GM21529 (cell line): ENCODE results near the gene CD163.
"Not testable (repeated sequence)": the region's sequence is repeated elsewhere in the genome, so short reads cannot be mapped to it uniquely, and the experiment has no call there.

ENCODE experiments used
- ATAC-seq: cut with Tn5 transposase; IDR thresholded peaks from one replicate; pipeline ENCODE4 v1.9.1; 2021; ENCODE audit not compliant: unreplicated experiment

Gene CD163

GRCh38 chr12:7503686-7504415 is at the start of gene CD163:
Gene CD163 (minus strand): TSS chr12:7503777. CDS start chr12:7503690, 87 bp downstream.
- ATAC-seq: no peak

DNA sequence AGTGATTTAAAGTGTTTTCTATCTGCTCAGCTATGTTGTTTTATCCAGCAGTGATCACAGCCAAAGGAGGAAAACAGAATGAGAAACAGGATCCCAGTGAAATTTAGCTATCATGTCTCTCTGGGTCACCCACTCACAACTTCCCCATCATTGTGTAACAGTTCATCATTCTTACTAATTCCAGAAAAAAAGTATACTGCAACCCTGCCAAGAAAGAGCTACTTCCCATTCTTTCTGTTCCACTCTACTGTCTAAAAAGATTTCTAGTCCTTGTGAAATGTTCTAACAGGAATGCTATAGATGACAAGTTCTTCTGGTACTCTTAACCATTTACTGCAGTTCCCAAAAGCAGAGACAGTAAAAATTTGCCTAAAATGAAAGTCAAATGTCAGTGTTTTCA is 39.2 kb upstream of the CD163 start:
- no peak for ATAC-seq

GRCh38 chr12:7542046-7542445 is 38.5 kb upstream of the CD163 start:
- no peak for ATAC-seq

GRCh38 chr12:7514416-7514815 is 10.8 kb upstream of the CD163 start:
- ATAC-seq: no peak

DNA sequence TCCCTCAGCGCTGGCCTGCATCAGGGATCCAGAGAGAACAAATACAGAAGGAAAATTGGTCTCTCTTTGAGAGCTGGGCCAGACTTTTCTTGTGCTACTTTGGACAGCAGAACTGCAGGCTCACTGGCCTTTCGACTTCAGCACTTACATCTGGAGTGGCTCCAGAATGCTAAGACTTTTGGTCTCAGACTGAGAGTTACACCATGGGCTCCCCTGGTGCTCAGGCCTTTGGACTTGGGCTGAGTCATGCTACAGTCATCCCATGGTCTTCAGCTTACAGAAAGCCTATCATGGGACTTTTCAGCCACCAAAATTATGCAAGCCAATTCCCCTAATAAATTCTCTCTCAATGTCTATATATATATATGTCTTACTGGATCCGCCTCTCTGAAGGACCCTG is 9.0 kb upstream of the CD163 start:
- no peak for ATAC-seq

GRCh38 chr12:7509793-7510470 is 6.4 kb upstream of the CD163 start:
- not testable (repeated sequence) for ATAC-seq

GRCh38 chr12:7502612-7503011 is 965 bp downstream of the CD163 start:
- no peak for ATAC-seq

DNA sequence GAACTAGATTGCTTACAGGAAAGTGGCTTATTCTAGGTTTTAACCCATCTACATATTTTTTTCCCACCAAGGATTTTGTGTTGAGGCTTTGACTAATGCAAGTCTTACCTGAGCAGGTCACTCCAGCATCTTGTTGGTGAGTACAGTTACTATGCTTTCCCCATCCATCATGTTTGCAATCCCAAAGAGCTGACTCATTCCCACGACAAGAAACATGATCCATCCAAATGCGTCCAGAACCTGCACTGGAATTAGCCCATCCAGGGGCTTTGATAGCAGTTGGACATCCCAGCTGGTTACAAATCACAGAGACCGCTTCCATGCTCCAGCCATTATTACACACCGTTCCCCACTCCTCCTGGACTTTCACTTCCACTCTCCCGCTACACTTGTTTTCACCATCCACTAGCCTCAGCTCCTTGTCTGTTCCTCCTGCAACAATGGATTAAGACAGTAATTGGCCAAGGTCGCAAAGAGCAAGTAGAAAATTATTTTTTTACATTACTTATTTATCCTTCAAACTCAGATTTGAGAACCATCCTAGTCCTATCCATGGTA is 2.5 kb downstream of the CD163 start:
- ATAC-seq: no peak

GRCh38 chr12:7499636-7500035 is 3.9 kb downstream of the CD163 start:
- ATAC-seq: no peak

GRCh38 chr12:7498809-7499208 is 4.8 kb downstream of the CD163 start:
- ATAC-seq: no peak

DNA sequence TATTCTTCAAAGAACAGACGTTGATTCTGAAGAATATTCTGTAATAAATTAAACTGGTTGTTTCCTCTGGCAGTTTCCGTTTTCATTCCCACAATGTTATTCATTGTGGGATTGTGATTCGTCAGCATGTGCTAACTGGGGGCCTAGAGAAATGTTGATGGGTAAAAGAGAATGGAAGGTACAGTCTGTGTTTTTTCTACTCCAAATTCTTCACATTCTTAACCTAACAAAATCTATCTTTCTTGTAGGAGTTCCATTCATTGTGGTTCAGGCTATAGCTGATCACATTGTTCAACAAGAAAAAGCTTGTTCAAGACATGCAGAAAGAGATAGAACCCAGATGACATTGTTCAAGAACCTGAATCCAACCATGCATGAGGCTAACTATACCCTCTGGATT is 5.9 kb downstream of the CD163 start:
- no peak for ATAC-seq

DNA sequence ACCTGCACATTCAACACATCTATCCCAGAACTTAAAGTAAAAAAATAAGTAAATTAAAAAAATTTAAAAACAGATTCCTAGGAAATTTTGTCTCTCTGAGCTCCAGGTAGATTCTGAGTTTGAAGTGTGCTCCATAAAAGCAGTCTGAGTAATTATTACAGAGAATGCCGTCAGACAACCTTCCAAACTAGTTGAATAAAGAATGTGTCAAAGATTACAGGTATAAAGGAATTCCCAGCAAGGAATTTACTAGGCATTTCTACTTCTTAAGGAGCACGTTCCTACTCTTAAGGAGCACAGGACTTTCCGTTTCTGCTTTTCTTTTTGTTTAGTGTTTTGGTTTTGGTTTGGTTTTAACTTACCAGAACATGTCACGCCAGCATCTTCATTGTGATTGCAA is 7.1 kb downstream of the CD163 start:
- ATAC-seq: no peak

DNA sequence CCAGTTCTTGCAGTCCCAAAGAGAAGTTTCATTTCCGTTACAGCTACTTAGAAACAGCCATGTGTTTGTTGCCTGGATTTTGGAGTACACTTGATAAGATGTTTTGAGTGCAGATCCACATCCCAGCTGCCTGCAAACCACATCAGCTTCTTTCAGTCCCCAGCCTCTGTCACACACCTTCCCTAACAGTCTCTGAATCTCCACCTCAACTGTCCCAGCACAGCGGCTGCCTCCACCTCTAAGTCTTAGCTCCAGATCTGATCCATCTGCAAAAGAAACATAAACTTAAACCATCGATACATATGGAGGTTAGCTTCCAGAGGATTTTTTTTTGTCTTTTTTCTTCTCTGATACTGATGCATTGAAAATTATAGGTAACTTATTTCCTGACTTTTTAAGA is 8.4 kb downstream of the CD163 start:
- ATAC-seq: no peak

- no peak for ATAC-seq
Measured at GRCh38 chr12:7493006-7493405, 10.6 kb downstream of the CD163 start.

DNA sequence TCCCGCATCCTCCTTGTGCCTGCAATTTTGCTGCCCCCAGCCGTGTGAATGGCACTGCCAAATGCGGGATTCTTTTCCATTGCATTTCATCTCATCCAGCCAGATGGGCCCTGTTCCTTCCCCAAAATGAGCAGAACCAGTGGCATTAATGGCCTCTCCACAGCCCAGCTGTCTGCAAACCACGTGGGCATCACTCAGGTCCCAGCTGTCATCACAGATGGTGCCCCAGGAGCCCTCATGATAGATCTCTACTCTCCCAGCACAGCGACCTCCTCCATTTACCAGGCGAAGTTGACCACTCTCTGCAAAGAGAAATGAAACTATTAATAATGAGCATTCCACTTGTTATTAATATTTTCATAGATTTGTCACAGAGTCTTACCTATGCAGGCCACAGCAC is 17.1 kb downstream of the CD163 start:
- no peak for ATAC-seq

DNA sequence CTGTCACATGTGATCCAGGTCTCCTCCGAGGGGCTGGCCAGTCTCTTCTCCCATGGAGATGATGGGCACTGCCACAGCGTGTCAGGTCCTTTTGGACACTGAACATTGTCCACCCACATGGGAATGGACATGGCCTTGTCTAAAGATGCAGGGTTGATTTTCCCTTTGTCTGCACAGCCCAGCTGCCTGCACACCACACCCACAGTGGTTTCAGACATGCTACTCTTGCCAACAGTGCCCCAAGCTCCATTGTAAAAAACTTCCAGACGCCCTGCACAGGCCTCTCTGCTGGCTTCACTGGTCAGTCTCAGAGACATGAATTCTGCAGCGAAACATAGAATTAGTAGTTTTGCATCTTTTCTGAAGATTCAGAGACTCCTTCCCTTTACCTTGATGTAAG is 18.5 kb downstream of the CD163 start:
- ATAC-seq: no peak

GRCh38 chr12:7483343-7483742 is 20.2 kb downstream of the CD163 start:
- no peak for ATAC-seq

- no peak for ATAC-seq
Measured at GRCh38 chr12:7479771-7480170, 23.8 kb downstream of the CD163 start.

DNA sequence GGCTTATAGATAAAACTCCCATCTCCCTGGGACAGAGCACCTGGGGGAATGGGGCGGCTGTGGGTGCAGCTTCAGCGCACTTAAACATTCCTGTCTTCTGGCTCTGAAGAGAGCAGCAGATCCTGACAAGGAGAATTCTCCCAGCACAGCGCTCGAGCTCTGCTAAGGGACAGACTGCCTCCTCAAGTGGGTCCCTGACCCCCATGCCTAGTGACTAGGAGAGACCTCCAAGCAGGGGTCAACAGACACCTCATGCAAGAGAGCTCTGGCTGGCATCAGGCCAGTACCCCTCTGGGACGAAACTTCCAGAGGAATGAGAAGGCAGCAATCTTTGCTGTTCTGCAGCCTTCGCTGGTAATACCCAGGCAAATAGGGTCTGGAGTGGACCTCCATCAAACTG is 31.5 kb downstream of the CD163 start:
- ATAC-seq: no peak

DNA sequence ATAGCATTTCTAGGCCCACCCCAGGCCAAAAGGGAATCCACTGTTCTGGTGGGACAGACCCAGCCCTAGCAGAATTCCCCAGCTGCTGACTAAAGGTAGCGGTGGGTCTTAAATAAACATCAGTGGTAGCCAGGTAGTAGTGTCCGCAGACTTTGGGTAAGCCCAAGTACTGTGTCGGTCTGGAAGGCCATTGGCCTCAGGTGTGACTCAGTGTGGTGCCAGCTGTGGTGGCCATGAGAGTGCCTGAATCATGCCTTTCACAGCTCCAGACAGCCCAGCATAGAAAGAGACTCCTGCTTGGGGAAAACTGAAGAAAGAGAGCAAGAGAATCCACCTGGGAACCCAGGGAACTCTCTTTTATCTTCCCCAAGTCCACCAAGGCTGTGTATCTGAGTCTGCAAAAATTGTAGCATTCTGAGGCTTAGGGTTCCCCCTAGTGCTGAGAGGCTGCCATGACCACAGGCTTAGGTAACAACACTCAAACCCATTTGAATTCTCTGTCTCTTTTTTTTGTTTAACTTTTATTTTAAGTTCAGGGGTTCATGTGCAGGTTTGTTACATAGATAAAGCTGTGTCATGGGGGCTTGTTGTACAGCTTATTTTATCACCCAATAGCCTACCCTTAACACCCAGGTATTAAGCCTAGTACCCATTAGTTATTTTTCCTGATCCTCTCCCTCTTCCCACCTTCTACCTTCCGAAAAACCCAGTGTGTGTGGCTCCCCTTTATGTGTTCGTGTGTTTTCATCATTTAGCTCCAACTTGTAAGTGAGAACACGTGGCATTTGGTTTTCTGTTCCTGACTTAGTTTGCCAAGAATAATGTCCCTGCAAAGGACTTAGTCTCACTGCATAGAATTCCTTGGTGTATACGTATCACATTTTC is 43.0 kb downstream of the CD163 start:
- no peak for ATAC-seq

DNA sequence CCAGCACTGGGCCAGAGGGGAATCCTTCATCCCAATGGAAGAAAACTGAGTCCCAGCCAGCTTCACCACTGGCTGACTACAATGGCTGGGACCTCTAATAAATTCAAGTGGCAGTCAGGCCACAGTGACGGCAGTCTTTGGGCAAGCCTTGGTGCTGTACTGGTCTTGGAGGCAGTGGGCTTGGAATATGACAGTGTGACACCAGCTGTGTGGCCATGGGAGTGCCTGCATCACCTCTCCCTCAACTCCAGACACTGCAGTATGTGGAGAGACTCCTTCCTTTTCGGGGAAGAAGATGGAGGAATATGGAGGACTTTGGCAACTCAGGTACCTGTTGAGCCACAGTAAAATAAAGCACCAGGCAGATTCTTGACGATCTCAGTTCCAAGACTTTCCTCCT is 43.6 kb downstream of the CD163 start:
- no peak for ATAC-seq
